Astrocyte (in vitro differentiated cells and primary cell): ENCODE data around the gene DPF3.

Experiments used
- CTCF ChIP-seq: IDR thresholded peaks from 2 replicates; pipeline ENCODE4 v1.5.1; 2011; ENCODE audit warnings: low read depth, mild to moderate bottlenecking, inconsistent platforms, low read length, moderate library complexity; ENCODE audit not compliant: insufficient read depth
- EZH2 ChIP-seq: IDR thresholded peaks from 2 replicates; pipeline ENCODE4 v1.6.1; 2012; ENCODE audit warnings: mild to moderate bottlenecking, low read length, inconsistent platforms; ENCODE audit not compliant: insufficient read depth

- no peak for TF ChIP-seq EZH2
- TF ChIP-seq CTCF = no peak
Observed at GRCh38 chr14:72776701-72777261, 117.1 kb downstream of the DPF3 start.
